ENCODE results near the gene KIRREL3.

DNA sequence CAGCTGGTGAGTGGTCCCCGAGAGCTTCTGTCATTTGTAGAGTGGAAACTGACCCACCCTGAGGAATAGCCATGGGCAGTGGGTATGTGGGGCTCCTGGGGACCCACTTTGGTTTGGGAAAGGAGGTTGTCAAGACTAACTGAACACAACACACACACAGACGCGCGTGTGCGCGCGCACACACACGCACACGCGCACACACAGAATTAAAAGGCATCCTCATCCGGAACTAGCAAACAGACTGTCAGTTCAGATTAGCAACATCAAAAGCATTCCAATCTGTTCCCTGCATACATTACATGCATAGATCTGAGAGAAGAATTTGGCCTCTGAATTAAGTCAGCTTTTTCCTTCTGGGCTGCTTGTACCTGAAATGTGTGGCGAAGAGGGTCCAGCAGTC lies 360.4 kb downstream of the KIRREL3 start:
- TF ChIP-seq, protein P1, sequence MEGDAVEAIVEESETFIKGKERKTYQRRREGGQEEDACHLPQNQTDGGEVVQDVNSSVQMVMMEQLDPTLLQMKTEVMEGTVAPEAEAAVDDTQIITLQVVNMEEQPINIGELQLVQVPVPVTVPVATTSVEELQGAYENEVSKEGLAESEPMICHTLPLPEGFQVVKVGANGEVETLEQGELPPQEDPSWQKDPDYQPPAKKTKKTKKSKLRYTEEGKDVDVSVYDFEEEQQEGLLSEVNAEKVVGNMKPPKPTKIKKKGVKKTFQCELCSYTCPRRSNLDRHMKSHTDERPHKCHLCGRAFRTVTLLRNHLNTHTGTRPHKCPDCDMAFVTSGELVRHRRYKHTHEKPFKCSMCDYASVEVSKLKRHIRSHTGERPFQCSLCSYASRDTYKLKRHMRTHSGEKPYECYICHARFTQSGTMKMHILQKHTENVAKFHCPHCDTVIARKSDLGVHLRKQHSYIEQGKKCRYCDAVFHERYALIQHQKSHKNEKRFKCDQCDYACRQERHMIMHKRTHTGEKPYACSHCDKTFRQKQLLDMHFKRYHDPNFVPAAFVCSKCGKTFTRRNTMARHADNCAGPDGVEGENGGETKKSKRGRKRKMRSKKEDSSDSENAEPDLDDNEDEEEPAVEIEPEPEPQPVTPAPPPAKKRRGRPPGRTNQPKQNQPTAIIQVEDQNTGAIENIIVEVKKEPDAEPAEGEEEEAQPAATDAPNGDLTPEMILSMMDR (IDR thresholded peaks at IDR 0.05; ENCODE audit: insufficient read depth, low read length, poor library complexity, severe bottlenecking) = no peak
- no peak for TF ChIP-seq EZH2phosphoT487 (conservative IDR thresholded peaks at IDR 0.05; ENCODE audit: low read length)

Data from SU-DHL-6 (cell line).